NCI-H1105 (cell line): ENCODE data around the gene FOXK2.
"Not testable (repeated sequence)": the region's sequence is repeated elsewhere in the genome, so short reads cannot be mapped to it uniquely, and the experiment has no call there.

Experiments
- DNase-seq: peaks from one replicate; lab custom pipeline; 2025; lab: John Stamatoyannopoulos, UW

Gene FOXK2

DNA sequence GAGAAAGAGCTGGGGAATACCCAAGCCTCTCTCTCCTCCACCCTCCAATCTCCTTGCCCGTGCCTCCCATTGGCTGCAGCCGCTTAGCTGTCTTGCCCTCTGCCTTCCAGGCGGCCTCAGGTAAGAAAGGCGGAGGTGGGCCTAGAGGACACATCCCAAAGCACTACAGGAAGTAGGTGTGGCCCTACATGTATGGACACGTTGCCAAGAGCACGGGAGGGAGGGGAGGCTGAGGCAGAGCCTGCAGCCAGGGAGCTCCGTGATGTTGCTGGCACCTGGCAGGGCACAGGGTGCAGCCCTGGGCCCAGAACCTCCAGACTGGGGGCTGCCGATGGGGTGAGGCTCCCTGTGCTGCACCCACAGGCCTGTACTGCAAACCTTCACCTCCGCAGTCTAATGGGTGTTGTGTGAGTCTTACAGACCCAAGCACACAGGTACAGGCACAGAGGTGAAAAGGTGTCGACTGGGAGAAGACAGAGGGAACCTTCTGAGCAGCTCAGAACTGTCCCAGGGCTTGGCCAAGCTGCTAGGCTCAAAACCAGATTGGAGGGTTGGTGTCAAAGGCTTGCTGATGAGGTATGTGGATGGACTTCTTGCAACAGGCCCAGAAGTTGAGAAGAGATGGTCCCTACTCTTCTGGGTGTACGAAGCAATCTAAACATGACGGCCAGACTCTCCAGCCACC lies 23.5 kb upstream of the FOXK2 start:
- DNase-seq, result no peak

DNA sequence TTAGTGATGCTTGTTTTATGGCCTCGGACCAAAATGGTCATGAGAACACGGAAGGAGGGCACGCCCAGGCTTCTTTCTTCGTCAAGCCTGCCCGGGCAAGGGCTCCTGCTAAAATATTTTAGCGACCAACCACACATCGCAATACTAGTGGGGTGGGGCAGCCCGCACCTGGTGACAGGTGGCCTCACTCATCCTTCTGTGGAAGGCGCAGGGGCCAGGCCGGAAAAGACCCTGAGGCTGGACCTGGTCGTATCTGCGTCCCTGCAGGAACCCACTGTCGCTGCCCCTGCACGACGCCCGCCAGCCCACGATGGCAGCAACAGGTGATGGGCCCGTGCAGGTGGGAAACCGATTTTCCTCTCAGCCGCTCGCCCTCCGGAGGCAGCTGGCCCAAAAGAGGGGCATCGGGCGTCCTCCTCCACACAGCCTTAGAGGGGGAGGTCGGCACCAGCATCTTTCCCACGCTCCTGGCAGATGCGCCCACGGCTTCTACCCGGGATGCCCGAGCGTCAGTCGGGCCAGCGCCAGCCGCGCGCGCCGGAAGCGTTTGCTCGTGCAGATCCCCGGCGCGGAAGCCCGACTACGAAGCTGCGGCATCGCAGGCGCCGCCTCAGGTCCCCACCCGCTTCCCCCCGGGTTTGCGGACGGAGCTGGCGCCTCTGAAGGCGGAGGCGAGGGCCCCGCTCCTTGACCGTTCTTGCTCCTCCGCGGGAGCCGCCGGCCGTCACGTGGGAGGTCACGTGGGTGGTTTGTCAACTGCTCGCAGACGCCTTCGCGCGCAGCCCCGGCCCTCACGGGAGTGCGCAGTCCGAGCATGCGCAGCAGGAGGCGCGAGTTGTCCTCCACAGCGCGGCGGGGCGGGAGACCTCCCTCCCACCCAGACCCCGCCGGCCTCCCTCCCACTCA lies 22.8 kb upstream of the FOXK2 start:
- DNase-seq, result peak; percentile 93

DNA sequence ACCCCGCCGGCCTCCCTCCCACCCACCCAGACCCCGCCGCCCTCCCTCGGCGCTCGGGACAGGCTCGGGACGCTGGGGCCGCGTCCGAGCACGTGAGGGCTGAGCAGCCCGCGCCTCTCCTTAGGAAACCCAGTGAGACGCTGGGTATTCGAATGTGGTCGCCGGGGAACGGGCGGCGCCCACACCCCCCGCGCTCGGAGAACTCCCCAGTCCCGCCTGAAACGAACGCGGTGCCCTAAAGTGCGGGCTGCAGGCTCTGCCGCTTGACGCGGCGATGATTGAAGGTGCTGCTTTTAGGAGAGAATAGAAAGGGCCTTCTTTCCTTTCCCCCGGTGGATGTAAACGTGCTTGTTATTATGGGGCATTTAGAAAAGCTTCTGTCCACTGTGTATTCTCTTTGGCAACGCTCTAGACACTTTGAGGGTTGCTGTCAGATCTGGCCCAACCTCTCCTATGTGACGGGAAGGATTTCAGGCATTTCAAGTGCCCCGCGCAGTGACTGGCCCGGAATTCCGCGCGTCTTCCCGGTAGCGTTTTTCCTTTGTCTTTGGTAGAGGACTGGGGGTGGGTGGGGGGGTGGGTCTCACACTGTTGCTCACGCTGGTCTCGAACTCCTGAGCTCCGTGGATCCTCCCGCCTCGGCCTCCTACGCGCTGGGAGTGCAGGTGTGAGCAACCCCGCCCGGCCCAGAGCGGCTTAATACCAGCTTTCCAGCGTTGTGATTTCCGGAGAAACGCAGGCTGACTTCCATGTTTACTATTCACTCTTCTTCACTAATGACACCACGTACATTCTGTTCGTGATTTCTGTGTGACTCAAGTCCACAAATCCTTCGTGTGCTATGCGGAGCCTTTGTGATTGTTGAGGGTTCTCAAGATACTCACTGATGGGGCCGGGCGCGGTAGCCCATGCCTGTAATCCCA lies 21.8 kb upstream of the FOXK2 start:
- DNase-seq, result no peak

DNA sequence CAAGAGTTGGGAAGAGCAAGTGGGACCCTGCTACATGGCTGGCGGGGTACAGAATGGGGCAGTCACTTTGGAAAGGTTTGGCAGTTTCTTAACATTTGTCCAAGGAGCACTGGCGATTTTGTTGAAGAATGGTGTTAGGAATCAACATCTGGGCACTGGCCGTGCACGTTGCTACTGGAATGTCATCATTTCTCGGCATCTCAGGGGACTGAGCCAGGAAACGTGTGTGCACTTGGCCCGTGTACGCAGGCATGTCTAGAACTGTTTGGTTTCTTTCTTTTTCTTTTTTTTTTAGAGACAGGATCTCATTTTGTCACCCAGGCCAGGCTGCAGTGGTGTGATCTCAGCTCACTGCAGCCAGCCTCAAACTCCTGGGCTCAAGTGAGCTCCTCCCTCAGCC lies 17.3 kb upstream of the FOXK2 start:
- no peak for DNase-seq

- DNase-seq, result no peak
Observed at GRCh38 chr17:82503094-82503727, 16.3 kb upstream of the FOXK2 start.

DNA sequence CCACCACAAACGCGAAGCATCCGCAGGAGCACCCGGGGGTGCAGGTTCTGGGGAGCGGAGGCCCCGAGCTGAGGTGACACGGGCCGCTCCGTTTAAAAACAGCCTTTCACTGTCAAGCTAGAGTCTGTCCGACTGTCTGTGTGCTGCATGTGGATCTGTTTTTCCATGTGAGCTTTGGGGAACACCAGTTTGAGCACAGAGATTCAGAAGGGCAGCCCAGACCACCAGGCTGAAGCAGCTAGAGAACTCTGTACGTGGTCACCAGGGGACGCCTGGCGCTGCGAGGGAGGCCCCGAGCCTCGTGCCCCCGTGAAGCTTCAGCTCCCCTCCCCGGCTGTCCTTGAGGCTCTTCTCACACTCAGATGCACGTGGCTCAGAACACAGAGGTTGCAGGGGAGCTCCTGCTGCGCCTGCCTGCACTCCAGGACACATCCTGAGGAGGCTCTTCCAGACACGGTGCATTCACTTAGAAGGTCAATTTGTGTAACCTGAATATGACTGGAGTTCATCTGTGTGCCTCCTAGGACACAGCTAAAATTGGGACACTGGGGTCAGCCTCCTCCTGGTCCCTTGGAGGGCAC lies 15.7 kb upstream of the FOXK2 start:
- no peak for DNase-seq

DNA sequence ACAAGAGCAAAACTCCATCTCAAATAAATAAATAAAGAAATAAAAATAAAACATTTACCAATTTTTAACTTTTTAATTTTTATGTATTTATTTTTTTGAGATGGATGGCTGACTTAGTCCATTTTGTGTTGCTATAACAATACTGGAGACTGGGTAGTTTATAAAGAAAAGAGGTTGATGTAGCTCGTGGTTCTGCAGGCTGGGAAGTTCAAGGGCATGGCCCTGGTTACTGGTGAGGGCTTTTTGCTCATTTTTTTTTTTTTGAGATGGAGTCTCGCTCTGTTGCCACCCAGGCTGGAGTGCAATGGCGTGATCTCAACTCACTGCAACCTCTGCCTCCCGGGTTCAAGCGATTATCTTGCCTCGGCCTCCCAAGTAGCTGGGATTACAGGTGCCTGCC lies 14.2 kb upstream of the FOXK2 start:
- no peak for DNase-seq

GRCh38 chr17:82506402-82506801 lies 13.1 kb upstream of the FOXK2 start:
- not testable (repeated sequence) for DNase-seq

- no peak for DNase-seq
Observed at GRCh38 chr17:82507631-82508175, 11.8 kb upstream of the FOXK2 start.

DNA sequence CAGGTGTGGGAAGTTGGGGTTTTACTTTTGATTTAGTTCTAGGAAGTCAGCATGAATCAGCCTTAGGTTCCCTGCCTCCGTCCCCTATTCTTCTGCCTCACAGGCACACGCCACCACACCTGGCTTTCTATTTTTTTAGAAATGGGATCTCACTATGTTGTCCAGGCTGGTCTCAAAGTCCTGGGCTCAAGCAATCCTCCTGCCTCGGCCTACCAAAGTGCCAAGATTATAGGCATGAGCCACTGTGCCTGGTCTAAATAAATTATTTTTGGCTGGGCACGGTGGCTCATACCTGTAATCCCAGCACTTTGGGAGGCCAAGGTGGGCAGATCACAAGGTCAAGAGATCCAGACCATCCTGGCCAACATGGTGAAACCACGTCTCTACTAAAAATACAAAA lies 7.9 kb upstream of the FOXK2 start:
- DNase-seq, result not testable (repeated sequence)

GRCh38 chr17:82513864-82514263 lies 5.7 kb upstream of the FOXK2 start:
- DNase-seq, result not testable (repeated sequence)

DNA sequence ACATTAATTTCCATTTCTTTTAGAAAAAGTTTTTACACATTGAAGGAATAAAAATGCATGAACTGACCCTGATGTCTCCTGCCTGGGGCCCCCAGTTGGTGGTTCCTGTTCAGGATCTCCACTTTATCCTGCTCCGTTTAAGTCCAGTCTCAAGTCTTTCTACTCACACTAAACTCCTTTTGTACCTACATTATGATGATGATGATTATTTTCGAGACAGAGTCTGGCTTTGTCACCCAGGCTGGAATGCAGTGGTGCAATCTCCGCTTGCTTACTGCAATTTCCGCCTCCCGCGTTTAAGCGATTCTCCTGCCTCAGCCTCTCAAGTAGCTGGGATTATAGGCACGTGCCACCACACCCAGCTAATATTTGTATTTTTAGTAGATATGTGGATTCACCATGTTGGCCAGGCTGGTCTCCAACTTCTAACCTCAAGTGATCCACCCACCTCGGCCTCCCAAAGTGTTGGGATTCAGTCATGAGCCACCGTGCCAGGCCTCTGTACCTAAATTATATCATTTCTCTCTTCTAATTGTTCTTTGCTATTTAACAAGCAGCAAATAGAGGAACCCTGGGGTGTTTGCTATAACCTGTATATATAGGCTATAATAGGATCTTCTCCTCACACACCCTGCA lies 2.2 kb upstream of the FOXK2 start:
- DNase-seq, result no peak

GRCh38 chr17:82519971-82520903 lies 705 bp downstream of the FOXK2 start:
- no peak for DNase-seq

DNA sequence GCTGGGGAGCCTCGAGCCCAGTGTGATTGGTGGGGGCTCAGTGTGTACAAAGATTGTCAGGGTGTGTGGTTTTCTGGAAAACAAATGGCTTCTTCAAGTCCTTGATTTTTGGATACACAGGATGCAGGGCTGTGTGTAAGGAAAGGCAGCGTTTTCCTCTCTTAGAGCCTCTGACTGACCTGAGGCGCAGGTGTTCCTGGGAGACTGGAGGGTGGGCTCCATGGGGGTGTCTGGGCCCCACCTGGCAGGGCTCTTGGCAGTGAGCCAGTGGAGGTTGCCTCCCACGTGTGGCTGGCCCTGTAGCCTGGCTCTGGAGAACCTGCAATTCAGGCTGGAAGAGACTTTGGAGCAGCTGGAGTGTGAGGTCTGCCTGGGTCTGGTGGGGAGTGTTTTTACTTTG lies 5.0 kb downstream of the FOXK2 start:
- DNase-seq, result peak; percentile 89

GRCh38 chr17:82525712-82526111 lies 6.2 kb downstream of the FOXK2 start:
- DNase-seq, result no peak

GRCh38 chr17:82527898-82528297 lies 8.4 kb downstream of the FOXK2 start:
- no peak for DNase-seq

GRCh38 chr17:82528484-82529265 lies 9.1 kb downstream of the FOXK2 start:
- DNase-seq, result no peak

GRCh38 chr17:82529914-82530300 lies 10.4 kb downstream of the FOXK2 start:
- no peak for DNase-seq

DNA sequence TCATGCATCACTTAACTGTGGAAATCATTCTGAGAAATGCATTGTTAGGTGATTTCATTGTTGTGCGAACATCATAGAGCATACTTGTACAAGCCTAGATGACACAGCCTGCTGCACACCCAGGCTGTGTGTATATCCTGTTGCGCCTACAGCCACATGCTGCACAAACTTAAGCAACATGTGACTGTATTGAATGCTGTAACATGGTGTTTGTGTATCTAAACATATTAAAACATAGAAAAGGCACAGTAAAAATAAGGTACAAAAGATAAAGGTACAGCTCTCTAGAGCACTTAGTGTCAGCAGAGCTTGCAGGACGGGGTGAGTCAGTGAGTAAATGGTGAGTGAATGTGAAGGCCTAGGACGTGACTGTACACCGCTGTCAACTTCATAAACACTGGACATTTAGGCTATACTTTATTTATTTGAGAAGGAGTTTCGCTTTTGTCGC lies 11.9 kb downstream of the FOXK2 start:
- no peak for DNase-seq
